ENCODE measurements around the gene CCDC13.

DNA sequence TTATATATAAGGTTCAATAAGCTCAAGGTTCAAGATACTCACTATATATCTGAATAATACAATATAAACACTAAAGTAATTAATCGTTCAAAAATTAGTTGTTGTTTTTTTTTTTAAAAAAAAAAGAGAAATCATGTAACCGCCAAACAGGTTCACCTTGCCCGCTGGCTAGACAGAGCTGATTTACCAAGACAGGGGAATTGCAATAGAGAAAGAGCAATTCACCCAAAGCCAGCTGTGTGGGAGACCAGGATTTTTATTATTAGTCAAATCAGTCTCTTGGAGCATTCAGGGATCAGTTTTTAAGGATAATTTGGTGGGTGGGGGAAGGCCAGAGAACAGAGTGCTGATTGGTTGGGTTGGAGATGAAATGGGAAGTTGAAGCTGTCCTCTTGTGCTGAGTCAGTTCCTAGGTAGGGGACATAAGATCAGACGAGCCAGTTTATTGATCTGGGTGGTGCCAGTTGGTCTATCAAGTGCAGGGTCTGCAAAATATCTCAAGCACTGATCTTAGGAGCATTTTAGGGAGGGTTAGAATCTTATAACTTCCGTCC, 23.4 kb upstream of the CCDC13 start:
- TF ChIP-seq CTCF (conservative IDR thresholded peaks at IDR 0.05; ENCODE audit: low read depth in 2 of 2) (no peak), CREB1 (CRISPR knock-in tag; IDR thresholded peaks at IDR 0.05; ENCODE audit: low read depth) (no peak), EZH2 (IDR thresholded peaks at IDR 0.05; ENCODE audit: low read depth, unreplicated experiment) (no peak), ZNF114 (CRISPR knock-in tag; IDR thresholded peaks at IDR 0.05) (no peak), ZNF331 (CRISPR knock-in tag; IDR thresholded peaks at IDR 0.05; ENCODE audit: low read depth) (no peak), EZH2phosphoT487 (IDR thresholded peaks at IDR 0.05; ENCODE audit: unreplicated experiment) (no peak), POLR2AphosphoS5 (IDR thresholded peaks at IDR 0.05; ENCODE audit: low read depth) (no peak), NANOG (IDR thresholded peaks at IDR 0.05; ENCODE audit: borderline replicate concordance) (no peak), JUNB (IDR thresholded peaks at IDR 0.05; ENCODE audit: unreplicated experiment) (no peak), STAT1 (IDR thresholded peaks at IDR 0.05; ENCODE audit: unreplicated experiment) (no peak), ZNF462 (CRISPR knock-in tag; IDR thresholded peaks at IDR 0.05) (no peak)
- TF ChIP-seq, protein P1, sequence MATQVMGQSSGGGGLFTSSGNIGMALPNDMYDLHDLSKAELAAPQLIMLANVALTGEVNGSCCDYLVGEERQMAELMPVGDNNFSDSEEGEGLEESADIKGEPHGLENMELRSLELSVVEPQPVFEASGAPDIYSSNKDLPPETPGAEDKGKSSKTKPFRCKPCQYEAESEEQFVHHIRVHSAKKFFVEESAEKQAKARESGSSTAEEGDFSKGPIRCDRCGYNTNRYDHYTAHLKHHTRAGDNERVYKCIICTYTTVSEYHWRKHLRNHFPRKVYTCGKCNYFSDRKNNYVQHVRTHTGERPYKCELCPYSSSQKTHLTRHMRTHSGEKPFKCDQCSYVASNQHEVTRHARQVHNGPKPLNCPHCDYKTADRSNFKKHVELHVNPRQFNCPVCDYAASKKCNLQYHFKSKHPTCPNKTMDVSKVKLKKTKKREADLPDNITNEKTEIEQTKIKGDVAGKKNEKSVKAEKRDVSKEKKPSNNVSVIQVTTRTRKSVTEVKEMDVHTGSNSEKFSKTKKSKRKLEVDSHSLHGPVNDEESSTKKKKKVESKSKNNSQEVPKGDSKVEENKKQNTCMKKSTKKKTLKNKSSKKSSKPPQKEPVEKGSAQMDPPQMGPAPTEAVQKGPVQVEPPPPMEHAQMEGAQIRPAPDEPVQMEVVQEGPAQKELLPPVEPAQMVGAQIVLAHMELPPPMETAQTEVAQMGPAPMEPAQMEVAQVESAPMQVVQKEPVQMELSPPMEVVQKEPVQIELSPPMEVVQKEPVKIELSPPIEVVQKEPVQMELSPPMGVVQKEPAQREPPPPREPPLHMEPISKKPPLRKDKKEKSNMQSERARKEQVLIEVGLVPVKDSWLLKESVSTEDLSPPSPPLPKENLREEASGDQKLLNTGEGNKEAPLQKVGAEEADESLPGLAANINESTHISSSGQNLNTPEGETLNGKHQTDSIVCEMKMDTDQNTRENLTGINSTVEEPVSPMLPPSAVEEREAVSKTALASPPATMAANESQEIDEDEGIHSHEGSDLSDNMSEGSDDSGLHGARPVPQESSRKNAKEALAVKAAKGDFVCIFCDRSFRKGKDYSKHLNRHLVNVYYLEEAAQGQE (IDR thresholded peaks at IDR 0.05; ENCODE audit: unreplicated experiment): no peak
- TF ChIP-seq, protein P2, sequence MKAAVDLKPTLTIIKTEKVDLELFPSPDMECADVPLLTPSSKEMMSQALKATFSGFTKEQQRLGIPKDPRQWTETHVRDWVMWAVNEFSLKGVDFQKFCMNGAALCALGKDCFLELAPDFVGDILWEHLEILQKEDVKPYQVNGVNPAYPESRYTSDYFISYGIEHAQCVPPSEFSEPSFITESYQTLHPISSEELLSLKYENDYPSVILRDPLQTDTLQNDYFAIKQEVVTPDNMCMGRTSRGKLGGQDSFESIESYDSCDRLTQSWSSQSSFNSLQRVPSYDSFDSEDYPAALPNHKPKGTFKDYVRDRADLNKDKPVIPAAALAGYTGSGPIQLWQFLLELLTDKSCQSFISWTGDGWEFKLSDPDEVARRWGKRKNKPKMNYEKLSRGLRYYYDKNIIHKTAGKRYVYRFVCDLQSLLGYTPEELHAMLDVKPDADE (IDR thresholded peaks at IDR 0.05): no peak
